NK-92 treated with Interleukin-12 subunit alpha and Interleukin-12 subunit beta, amount 100 ng/mL, for 24 hours (cell line): ENCODE results near the gene KLHL1.
"Not testable (repeated sequence)": the region's sequence is repeated elsewhere in the genome, so short reads cannot be mapped to it uniquely, and the experiment has no call there.

Experiments
- DNase-seq: peaks from one replicate; lab custom pipeline; 2025; lab: John Stamatoyannopoulos, UW

Gene KLHL1

GRCh38 chr13:70108356-70109105, at the start of gene KLHL1:
Gene KLHL1 (minus strand): TSS chr13:70108452. CDS start chr13:70107699, 753 bp downstream.
- DNase-seq, result no peak

GRCh38 chr13:70142658-70143057, 34.4 kb upstream of the KLHL1 start:
- DNase-seq, result not testable (repeated sequence)

GRCh38 chr13:70128098-70128497, 19.8 kb upstream of the KLHL1 start:
- no peak for DNase-seq

- no peak for DNase-seq
Observed at GRCh38 chr13:70125693-70126092, 17.4 kb upstream of the KLHL1 start.

GRCh38 chr13:70117338-70117905, 9.2 kb upstream of the KLHL1 start:
- no peak for DNase-seq

GRCh38 chr13:70107498-70108281, 562 bp downstream of the KLHL1 start, which contains the start of gene ATXN8OS:
Gene ATXN8OS (plus strand): TSS chr13:70107826.
- no peak for DNase-seq

GRCh38 chr13:70107125-70107497, 1.1 kb downstream of the KLHL1 start:
- DNase-seq, result no peak

GRCh38 chr13:70104481-70104880, 3.8 kb downstream of the KLHL1 start:
- no peak for DNase-seq

GRCh38 chr13:70098669-70099068, 9.6 kb downstream of the KLHL1 start:
- no peak for DNase-seq

- no peak for DNase-seq
Observed at GRCh38 chr13:70090036-70090723, 18.1 kb downstream of the KLHL1 start.

GRCh38 chr13:70088926-70089325, 19.3 kb downstream of the KLHL1 start:
- DNase-seq, result no peak

GRCh38 chr13:70087247-70087646, 21.0 kb downstream of the KLHL1 start:
- no peak for DNase-seq

- DNase-seq, result no peak
Observed at GRCh38 chr13:70080012-70080411, 28.2 kb downstream of the KLHL1 start.

- no peak for DNase-seq
Observed at GRCh38 chr13:70054572-70054971, 53.7 kb downstream of the KLHL1 start.

GRCh38 chr13:70051531-70051930, 56.7 kb downstream of the KLHL1 start:
- DNase-seq, result no peak

GRCh38 chr13:70043685-70044084, 64.6 kb downstream of the KLHL1 start:
- no peak for DNase-seq

- no peak for DNase-seq
Observed at GRCh38 chr13:70042193-70042592, 66.1 kb downstream of the KLHL1 start.

GRCh38 chr13:70034286-70034685, 74.0 kb downstream of the KLHL1 start:
- DNase-seq, result no peak

- no peak for DNase-seq
Observed at GRCh38 chr13:70027551-70027950, 80.7 kb downstream of the KLHL1 start.

- DNase-seq, result no peak
Observed at GRCh38 chr13:70023516-70023915, 84.7 kb downstream of the KLHL1 start.

GRCh38 chr13:70022646-70023045, 85.6 kb downstream of the KLHL1 start:
- no peak for DNase-seq

GRCh38 chr13:70016116-70016515, 92.1 kb downstream of the KLHL1 start:
- DNase-seq, result no peak
